GM21576 (cell line): ENCODE data around the gene MAP2K7.
"Not testable (repeated sequence)": the region's sequence is repeated elsewhere in the genome, so short reads cannot be mapped to it uniquely, and the experiment has no call there.

Source experiments
- ATAC-seq: cut with Tn5 transposase; IDR thresholded peaks from one replicate; pipeline ENCODE4 v1.9.1; 2021; ENCODE audit warnings: mild to moderate bottlenecking, moderate library complexity; ENCODE audit not compliant: unreplicated experiment

MAP2K7 gene

DNA sequence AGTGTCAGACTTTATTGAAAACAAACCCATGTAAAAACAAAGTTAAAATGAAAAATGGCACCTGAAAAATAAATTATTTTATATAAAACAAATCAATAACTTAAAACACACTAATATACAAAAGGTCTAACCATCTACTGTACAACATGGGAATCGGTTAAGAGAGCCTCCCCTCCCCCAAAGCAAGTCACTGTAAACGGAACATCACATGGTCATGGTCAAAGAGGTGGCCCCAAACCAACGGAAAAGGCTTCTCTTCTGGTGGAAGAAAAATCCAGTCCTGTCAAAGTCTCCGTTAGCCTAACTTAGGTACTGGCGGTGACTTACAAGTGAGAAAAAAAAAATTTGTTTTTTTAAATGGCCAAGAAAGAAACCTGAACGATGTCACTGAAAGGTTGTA is 55.5 kb downstream of the MAP2K7 start:
- no peak for ATAC-seq

DNA sequence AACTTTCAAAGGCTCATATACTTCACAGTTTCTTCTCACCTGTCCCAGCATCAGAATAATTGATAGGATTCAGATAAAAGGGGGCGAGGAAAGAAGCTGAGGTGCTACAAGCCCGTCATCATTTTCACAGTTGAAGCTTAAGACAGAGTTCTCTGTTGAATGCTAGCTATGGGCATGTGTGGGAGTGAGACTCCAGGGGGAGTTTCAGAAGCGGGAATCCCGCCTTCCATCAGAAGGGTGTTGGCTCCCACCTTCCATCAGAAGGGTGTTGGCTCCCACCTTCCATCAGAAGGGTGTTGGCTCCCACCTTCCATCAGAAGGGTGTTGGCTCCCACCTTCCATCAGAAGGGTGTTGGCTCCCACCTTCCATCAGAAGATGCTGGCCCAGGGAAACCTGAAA is 57.4 kb downstream of the MAP2K7 start:
- ATAC-seq = not testable (repeated sequence)

- no peak for ATAC-seq
These were observed 58.4 kb downstream of the MAP2K7 start for GRCh38 chr19:7961920-7962626.

GRCh38 chr19:7962644-7963268 is 59.1 kb downstream of the MAP2K7 start:
- ATAC-seq = no peak

DNA sequence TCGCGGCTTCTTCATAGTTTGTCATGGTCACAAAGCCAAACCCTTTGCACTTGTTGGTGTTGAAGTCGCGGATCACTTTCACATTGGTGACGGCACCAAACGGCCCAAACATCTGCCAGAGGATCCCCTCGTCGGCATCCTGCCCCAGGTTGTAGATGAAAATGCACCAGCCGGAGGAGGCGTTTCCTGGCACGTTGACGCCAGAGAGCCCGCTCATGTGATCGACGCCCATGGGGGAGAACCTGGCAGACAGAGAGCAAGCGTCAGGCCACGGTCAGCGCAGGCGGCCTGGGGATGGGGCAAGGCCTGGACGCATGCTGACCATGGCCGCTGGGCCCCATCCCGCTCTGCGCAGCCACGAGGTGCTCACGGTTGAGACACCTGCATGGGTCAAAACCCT is 59.9 kb downstream of the MAP2K7 start:
- no peak for ATAC-seq
